ENCODE results near the gene RAB34.
A peak's percentile ranks its signal among the peaks of the same experiment; 100 is the strongest.

Gene RAB34

DNA sequence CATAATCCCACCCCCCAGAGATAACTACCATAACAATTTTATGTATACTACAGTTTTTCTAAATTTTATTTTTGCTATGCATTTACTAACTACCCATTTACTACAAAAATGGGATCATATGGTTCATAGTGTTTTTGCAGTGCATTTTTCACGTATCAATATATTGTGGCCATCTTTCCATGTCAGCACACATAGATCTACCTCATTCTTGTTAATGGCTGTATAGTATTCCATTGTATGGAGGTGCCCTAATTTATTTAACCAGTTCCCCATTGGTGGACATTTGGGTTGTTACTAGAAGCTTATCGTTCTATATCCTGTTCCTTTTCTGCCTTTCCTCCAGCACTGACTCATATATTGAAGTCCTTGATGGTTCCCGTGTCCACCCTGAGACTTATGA, 28.7 kb downstream of the RAB34 start:
- no peaks in the 10 kb centered on the region for H3K9me3 Mint-ChIP-seq
- no peak overlapping the region for H3K4me3 Mint-ChIP-seq

DNA sequence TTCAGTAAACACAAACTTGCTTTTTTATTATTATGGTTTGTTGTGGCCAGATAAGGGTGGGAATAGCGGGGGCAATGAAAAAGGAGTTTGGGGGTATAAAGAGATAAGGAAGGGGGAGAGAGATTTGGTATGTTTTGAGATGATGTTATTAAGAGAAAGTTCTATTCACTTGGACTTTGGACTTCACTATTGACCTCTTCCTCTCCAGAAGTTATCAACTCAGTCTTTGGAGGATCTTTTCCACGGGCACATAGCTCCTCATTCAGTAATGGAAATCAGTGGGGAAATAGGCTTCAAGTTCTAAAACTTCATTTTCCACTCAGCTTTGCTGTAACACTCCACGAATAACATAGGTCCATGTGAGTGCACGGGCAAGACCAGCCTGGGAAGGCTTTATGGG, 29.2 kb downstream of the RAB34 start:
- peaks cover 79% of the 10 kb centered on the region for H3K36me3 Mint-ChIP-seq (ENCODE audit: insufficient read depth)
- no peak overlapping the region for H3K27ac Mint-ChIP-seq (ENCODE audit: low read depth)

More for the DNA sequence above, 28.7 kb downstream of the RAB34 start:
- Mint-ChIP-seq H3K27ac (ENCODE audit: low read depth) (no peak overlapping the region), H3K36me3 (ENCODE audit: insufficient read depth) (peaks cover 80% of the 10 kb centered on the region), H3K27me3 (no peaks in the 10 kb centered on the region), H3K4me1 (no peaks in the 10 kb centered on the region)
- DNase-seq (ENCODE audit: low spot score in 2 of 2) (no peak), ATAC-seq (replicated peaks; ENCODE audit: extremely low read depth, poor library complexity, severe bottlenecking) (no peak)

DNA sequence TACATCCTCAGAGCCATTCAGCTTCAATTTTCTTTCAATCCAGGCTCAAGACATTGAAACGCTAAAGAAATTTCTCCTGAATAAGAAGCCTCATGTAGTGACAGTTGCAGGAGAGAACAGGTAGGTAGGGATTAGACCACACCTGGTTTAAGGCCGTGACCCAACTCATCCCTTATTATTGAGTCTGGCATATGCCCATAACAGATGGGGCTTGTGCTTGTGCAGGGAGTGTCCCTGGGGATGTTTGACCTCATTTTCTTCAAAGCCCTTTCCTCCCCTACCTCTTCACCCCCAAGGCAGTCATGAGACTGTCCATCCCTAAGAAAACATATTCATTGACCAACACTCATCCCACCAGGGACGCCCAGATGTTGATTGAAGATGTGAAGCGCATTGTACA, 31.4 kb downstream of the RAB34 start:
- H3K36me3 Mint-ChIP-seq (ENCODE audit: insufficient read depth): peaks cover 86% of the 10 kb centered on the region
- no peak for DNase-seq (ENCODE audit: low spot score in 2 of 2)
- no peaks in the 10 kb centered on the region for H3K9me3 Mint-ChIP-seq
- H3K4me3 Mint-ChIP-seq: no peak overlapping the region
- no peaks in the 10 kb centered on the region for H3K4me1 Mint-ChIP-seq
- no peak for ATAC-seq (replicated peaks; ENCODE audit: extremely low read depth, poor library complexity, severe bottlenecking)
- H3K27me3 Mint-ChIP-seq: no peaks in the 10 kb centered on the region
- no peak overlapping the region for H3K27ac Mint-ChIP-seq (ENCODE audit: low read depth)

More for the DNA sequence above, 29.2 kb downstream of the RAB34 start:
- no peaks in the 10 kb centered on the region for H3K27me3 Mint-ChIP-seq
- H3K4me1 Mint-ChIP-seq: no peaks in the 10 kb centered on the region
- ATAC-seq (replicated peaks; ENCODE audit: extremely low read depth, poor library complexity, severe bottlenecking): no peak
- no peaks in the 10 kb centered on the region for H3K9me3 Mint-ChIP-seq
- no peak overlapping the region for H3K4me3 Mint-ChIP-seq
- DNase-seq (ENCODE audit: low spot score in 2 of 2): no peak

DNA sequence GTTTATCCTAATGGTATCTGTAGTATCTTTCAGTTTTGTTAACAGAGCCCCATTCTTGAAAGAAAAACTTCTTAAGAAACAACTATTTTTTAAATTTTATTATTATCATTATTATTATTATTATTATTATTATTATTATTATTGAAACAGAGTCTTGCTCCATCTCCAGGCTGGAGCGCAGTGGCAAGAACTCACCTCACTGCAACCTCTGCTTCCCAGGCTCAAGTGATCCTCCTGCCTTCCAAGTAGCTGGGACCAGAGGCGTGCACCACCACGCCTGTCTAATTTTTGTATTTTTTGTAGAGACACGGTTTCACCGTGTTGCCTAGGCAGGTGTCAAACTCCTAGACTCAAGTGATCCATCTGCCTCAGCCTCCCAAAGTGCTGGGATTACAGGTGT, 32.3 kb downstream of the RAB34 start:
- Mint-ChIP-seq H3K27me3 (no peaks in the 10 kb centered on the region), H3K9me3 (no peaks in the 10 kb centered on the region), H3K36me3 (ENCODE audit: insufficient read depth) (peaks cover 88% of the 10 kb centered on the region), H3K4me1 (no peaks in the 10 kb centered on the region), H3K4me3 (no peak overlapping the region), H3K27ac (ENCODE audit: low read depth) (no peak overlapping the region)
- ATAC-seq (replicated peaks; ENCODE audit: extremely low read depth, poor library complexity, severe bottlenecking): no peak
- DNase-seq (ENCODE audit: low spot score in 2 of 2): no peak

DNA sequence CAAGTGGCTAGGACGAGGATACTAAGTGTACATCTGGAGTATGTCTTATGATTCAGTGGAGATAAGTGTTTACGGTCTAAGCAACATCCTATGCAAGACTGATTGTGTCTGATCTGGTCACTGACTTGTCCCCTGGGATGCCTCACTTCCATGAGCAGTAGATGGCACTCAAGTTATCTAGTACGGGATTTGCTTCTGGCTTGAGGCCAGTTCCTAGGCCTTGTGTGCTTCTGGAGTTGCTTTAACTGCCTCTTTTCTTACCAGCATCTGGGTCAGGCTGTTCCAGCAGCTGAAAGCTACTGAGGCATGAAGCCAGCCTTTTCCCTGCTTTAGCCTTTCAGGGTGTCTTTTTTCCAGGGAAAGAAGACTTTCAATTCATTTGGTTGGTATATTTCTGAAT, 32.7 kb downstream of the RAB34 start:
- no peaks in the 10 kb centered on the region for H3K27me3 Mint-ChIP-seq
- H3K4me1 Mint-ChIP-seq: no peaks in the 10 kb centered on the region
- H3K4me3 Mint-ChIP-seq: no peak overlapping the region
- ATAC-seq (replicated peaks; ENCODE audit: extremely low read depth, poor library complexity, severe bottlenecking) (no peak), DNase-seq (ENCODE audit: low spot score in 2 of 2) (no peak)
- H3K9me3 Mint-ChIP-seq: no peaks in the 10 kb centered on the region
- peaks cover 85% of the 10 kb centered on the region for H3K36me3 Mint-ChIP-seq (ENCODE audit: insufficient read depth)
- no peak overlapping the region for H3K27ac Mint-ChIP-seq (ENCODE audit: low read depth)

DNA sequence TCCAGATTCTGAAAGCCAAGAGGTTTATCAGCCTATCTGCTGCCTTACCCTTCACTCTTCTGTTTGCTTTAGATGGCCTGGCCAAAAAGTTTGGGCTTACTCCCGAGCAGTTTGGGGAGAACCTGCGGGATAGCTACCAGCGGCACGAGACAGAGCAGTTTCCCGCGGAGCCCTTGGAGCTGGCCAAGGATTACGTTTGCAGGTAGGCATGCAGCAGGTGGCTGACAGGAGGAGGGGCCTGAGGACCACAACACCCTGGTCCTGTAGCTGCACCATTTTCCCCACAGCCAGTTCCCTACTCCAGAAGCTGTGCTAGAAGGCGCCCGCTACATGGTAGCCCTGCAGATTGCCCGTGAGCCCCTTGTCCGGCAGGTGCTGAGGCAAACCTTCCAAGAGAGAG, 35.0 kb downstream of the RAB34 start:
- no peak for DNase-seq (ENCODE audit: low spot score in 2 of 2)
- Mint-ChIP-seq H3K36me3 (ENCODE audit: insufficient read depth) (peaks cover 82% of the 10 kb centered on the region), H3K4me1 (no peaks in the 10 kb centered on the region), H3K9me3 (no peaks in the 10 kb centered on the region), H3K27ac (ENCODE audit: low read depth) (no peak overlapping the region), H3K4me3 (no peak overlapping the region), H3K27me3 (no peaks in the 10 kb centered on the region)
- ATAC-seq (replicated peaks; ENCODE audit: extremely low read depth, poor library complexity, severe bottlenecking): no peak

DNA sequence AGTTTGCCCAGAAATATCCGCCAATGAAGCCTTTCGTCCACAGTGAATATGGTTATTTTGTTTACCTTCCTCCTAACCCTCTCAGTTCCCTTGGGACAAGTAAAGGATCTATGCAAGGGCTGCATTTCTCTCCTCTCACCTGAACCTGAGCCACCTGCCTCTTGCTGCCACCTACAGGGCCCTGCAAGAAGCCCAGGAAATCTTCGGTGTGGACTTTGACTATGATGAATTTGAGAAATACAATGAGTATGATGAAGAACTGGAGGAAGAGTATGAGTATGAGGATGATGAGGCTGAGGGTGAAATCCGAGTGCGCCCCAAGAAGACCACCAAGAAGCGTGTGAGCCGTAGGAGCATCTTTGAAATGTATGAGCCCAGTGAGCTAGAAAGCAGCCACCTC, 41.7 kb downstream of the RAB34 start:
- no peaks in the 10 kb centered on the region for H3K27me3 Mint-ChIP-seq
- peaks cover 79% of the 10 kb centered on the region for H3K36me3 Mint-ChIP-seq (ENCODE audit: insufficient read depth)
- no peak for ATAC-seq (replicated peaks; ENCODE audit: extremely low read depth, poor library complexity, severe bottlenecking)
- no peak for DNase-seq (ENCODE audit: low spot score in 2 of 2)
- no peak overlapping the region for H3K27ac Mint-ChIP-seq (ENCODE audit: low read depth)
- H3K4me1 Mint-ChIP-seq: no peaks in the 10 kb centered on the region
- H3K9me3 Mint-ChIP-seq: no peaks in the 10 kb centered on the region
- H3K4me3 Mint-ChIP-seq: no peak overlapping the region

DNA sequence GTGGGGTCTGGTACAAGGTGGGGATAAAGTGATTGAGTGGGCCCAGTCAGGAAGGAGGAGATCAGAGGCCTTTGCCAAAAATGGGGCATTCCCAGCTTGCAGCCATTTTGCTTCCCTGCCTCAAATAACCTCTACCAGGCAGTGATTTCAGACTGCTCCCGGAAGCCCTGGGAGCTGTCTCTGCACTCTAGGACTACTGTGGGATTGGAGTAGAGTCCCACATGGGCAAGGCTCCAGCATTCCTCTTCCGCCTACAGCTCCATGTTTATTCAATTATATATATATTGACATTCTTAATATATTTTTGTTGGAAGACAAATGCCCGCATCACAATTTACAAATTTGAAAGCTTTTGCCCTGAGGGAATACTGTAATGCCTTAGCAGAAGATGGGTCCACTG, 42.2 kb downstream of the RAB34 start:
- H3K4me1 Mint-ChIP-seq: no peaks in the 10 kb centered on the region
- H3K4me3 Mint-ChIP-seq: no peak overlapping the region
- H3K9me3 Mint-ChIP-seq: no peaks in the 10 kb centered on the region
- no peaks in the 10 kb centered on the region for H3K27me3 Mint-ChIP-seq
- peaks cover 77% of the 10 kb centered on the region for H3K36me3 Mint-ChIP-seq (ENCODE audit: insufficient read depth)
- DNase-seq (ENCODE audit: low spot score in 2 of 2) (no peak), ATAC-seq (replicated peaks; ENCODE audit: extremely low read depth, poor library complexity, severe bottlenecking) (no peak)
- H3K27ac Mint-ChIP-seq (ENCODE audit: low read depth): no peak overlapping the region

DNA sequence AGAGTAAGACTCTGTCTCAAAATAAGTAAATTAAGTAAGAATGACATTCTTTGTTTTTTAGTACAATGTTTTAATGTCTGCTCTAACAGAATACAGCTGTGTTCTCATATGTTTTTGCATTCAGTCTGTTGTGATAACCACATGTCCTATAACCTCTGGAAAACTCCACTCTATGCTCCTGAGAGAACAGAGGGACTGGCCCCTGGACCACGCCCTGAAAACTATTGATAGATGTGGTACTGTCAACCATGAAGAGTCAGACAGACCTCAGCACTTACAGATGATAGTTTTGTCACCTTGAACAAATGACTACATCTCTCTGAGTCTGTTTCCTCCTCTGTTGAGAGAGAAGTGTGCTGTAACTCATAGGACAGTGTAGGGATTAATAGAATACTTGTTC, 47.8 kb downstream of the RAB34 start:
- H3K36me3 Mint-ChIP-seq (ENCODE audit: insufficient read depth): peaks cover 48% of the 10 kb centered on the region
- no peak for ATAC-seq (replicated peaks; ENCODE audit: extremely low read depth, poor library complexity, severe bottlenecking)
- no peak overlapping the region for H3K4me3 Mint-ChIP-seq
- no peak overlapping the region for H3K27ac Mint-ChIP-seq (ENCODE audit: low read depth)
- DNase-seq (ENCODE audit: low spot score in 2 of 2): no peak
- no peaks in the 10 kb centered on the region for H3K27me3 Mint-ChIP-seq
- H3K9me3 Mint-ChIP-seq: no peaks in the 10 kb centered on the region
- H3K4me1 Mint-ChIP-seq: peaks cover 23% of the 10 kb centered on the region

DNA sequence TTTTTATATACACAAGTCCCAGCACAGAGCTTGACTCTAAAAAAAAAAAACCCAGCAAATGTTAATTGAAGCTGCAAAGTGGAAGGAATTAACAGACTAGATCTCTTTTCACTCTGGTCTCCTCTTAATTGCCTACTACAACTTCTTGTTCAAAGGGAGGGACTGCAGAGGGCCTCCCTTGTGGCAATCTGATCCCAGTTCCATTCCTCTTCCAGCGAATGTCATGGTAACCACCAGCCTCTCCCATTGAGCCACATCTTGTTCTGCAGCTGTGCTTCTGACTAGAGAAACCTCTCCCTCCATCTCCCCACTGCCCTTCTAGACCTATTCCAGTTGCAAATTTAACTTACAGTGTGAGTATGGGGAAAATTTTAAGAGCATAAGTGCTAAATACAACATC, 49.8 kb downstream of the RAB34 start:
- no peaks in the 10 kb centered on the region for H3K9me3 Mint-ChIP-seq
- no peak overlapping the region for H3K27ac Mint-ChIP-seq (ENCODE audit: low read depth)
- ATAC-seq (replicated peaks; ENCODE audit: extremely low read depth, poor library complexity, severe bottlenecking) (no peak), DNase-seq (ENCODE audit: low spot score in 2 of 2) (no peak)
- H3K4me1 Mint-ChIP-seq: peaks cover 42% of the 10 kb centered on the region
- H3K27me3 Mint-ChIP-seq: no peaks in the 10 kb centered on the region
- peaks cover 34% of the 10 kb centered on the region for H3K36me3 Mint-ChIP-seq (ENCODE audit: insufficient read depth)
- no peak overlapping the region for H3K4me3 Mint-ChIP-seq

DNA sequence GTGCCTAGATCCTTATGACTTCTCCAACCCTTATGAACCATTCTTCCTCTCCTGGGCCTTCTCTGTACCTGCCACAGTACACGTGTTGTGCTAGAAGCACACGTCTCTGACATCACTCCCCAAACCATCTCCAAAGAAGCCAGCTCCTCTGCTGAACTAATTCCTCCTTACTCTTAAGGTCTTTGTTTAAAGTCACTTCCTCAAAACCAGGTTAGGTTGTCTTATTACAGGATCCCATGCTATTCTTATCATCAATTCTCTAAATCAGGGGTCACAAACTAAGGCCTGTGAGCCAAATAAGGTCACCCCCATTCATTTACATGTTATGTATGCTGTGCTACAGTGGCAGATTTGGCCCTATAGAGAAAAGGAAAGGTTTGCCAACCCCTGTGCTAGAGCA, 51.7 kb downstream of the RAB34 start:
- ATAC-seq (replicated peaks; ENCODE audit: extremely low read depth, poor library complexity, severe bottlenecking): no peak
- Mint-ChIP-seq H3K4me1 (peaks cover 57% of the 10 kb centered on the region), H3K4me3 (no peak overlapping the region), H3K27me3 (no peaks in the 10 kb centered on the region), H3K9me3 (no peaks in the 10 kb centered on the region), H3K36me3 (ENCODE audit: insufficient read depth) (peaks cover 25% of the 10 kb centered on the region), H3K27ac (ENCODE audit: low read depth) (peak overlapping the region; percentile 38)
- DNase-seq (ENCODE audit: low spot score in 2 of 2): no peak
